NCI-H524 treated with DMSO at 0.1 percent for 48 hours (cell line): ENCODE results near the gene NDUFAF4.

Experiments
- DNase-seq: peaks from one replicate; lab custom pipeline; 2025; lab: John Stamatoyannopoulos, UW

Gene NDUFAF4

DNA sequence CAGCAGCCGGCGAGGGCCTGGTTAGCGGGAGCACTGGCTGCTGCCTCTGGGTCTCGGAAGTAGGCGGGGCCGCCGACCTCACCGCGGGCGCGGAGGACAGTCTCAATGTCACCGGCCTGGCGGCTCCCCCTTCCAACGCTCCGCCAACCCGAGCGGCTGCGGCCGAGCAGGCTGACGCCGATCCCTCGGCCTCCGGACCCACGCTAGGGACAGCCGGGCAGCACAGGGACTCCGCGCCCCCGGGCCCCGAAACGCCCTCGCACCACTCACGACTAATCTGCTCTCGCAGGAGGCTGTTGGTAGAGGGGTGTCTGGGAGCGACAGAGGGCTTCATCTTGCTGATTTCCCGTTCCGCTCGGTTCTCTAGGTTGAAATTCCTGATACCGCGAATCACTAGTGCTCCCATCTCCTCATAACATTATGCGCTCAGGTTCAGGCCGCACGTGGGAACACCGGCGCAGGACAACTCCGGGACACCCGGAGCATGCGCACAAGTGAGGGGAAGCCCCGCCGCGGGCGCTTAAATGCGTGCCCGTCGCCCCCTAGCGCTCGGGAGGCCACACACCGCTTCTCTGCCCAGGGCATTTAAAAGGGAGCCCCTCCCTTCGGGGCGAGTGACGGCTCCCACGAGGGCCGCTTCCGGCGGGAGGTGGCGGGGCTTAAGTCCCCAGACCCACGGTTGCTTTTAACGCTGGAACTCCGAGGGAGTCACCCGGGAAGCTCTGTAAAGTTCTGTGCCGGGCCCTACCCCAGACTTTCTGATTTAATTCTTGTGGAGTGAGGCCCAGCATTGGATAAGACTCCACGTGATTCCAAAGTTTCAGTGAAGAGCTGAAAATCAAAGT lies at the start of gene NDUFAF4:
Gene NDUFAF4 (minus strand): TSS at position 496 of the 845 bp plus-strand sequence. CDS start 90 bp downstream, at position 406.
- DNase-seq, result peak; percentile 67

DNA sequence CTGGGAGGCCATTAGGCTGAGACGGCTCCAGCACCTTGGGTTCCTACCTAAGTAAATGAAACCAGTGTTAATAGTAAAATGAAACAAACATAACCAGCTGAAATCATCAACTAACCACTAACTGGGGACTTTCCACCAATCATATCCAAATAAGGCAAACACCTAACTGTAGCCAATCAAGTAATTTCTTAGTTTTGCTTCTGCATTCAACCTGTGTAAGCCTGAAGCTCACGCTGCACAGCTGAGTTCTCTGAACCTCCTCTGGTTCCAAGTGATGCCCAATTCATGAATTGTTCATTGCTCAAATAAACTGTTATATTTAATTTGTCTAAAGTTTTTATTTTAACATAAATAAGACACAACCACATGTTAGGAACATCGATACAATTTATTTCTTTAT lies 49.4 kb upstream of the NDUFAF4 start:
- DNase-seq, result no peak

DNA sequence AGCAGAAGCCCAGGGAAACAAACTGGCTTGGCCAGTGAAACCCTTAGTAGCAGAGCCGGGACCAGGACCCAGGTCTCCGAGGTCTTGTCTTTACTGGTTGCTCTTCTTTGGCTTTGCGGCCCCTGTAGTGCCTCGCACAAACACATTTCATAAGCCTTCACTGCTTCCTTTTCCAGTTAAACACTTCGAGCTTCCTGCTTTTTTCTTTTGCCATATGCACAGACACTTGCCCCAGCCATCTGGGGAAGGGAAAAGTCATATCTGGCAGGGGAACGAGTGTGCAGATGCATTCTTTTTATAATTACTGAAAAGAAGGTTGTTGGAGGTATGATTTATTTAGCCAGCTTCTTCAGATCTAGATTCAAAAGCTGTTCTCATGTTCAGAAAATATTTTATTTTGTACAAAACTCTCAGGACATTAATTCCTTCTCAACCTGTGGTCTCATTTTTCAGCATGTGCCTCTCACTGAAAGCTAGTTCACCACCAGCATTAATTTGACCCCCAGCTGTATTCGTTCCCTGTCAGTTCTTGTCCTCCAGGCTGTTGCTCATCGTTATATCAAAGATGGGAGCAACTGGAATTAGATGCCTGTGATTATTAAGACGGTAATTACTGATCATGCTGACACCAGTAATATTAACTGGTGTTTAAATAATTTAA lies 46.0 kb upstream of the NDUFAF4 start:
- peak; percentile 10 for DNase-seq

DNA sequence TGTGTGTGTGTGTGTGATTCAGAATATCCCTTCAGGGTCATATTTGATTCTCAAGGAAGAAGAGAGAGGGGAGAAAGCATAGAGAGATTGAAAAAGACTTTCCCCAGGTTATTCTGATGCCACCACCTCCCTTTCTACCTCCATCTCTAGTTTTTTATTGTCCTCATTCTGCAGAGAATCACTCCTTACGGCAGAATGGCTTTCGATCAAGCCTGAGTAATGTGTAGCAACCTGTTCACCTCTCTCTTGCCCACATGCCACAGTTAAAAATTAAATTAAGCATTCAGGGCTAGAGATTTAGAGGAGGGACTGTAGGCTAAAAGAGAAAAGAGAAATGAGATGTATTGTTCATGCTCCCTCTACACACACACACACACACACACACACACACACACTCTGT lies 45.0 kb upstream of the NDUFAF4 start:
- DNase-seq, result no peak

DNA sequence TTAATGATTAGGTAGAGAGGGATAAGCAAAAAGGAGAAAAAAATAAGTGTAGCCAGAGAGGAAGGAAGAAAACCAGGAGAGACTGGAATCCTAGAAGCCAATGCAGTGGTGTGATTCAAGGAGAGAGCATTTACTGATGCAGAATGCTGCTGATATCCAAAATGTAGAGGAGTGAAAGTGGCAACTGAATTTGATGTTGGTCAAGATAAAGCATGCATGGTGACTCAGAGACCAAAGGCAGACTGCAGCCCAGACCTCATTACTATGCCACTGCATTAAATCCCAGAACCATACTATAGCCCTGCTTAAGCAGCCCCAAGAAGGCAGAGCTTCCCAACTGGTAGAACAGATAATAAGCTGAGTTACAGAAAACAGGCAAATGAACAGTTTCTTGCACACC lies 42.6 kb upstream of the NDUFAF4 start:
- no peak for DNase-seq

DNA sequence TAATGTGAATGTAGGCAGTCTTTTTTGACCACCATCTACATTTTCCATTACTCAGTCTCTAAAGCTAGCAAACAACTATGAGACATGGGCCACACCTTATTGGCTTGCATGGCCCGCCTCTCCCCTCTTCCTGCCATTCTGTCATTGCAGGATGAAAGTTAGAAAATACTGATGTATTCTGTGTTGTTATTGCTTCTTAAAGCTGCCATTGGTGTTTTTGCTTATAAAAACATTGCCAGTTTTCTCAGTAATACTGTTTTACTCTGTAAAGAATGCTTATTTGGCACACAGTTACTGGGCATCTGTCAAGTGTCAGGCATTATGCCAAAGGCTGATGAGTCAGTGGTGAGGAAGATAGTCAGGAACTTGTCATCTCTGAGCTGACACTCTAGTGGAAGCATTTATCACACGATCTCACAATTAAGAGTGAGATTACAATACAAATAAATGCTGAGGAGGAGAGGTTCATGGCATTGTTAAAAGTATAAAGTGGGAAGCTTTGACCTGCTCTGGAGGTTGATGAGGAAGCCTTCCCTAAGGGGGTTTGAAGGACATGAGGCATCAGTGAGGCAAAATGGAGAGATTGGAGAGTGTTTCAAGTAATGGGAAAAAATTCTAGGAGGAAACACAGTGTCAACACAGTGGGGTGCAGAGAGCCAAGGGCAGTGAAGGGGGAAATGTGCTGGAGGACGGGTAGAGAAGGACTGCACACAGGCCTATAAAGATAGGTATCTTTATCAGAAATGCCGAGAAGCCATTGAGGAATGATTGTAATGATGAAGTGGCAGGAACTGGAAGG lies 41.5 kb upstream of the NDUFAF4 start:
- DNase-seq, result no peak

DNA sequence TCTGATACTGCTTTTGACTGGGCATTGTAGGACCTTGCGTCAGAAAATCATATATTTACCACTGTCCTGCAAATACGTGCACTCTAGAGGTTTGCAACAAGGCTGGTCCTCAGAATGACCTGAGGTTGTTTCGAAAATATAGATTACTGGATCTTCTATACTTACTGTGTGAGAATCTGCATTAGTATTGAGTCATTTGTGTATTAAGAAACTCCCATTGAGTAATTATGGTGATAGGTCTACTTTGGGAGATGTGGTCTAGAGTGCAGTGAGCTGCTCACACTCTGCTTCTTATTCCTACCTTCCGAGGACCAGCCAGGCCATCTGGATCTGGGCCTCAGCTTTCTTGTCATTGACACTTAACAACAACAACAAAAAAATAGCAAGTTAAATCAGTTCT lies 36.4 kb upstream of the NDUFAF4 start:
- DNase-seq, result no peak

DNA sequence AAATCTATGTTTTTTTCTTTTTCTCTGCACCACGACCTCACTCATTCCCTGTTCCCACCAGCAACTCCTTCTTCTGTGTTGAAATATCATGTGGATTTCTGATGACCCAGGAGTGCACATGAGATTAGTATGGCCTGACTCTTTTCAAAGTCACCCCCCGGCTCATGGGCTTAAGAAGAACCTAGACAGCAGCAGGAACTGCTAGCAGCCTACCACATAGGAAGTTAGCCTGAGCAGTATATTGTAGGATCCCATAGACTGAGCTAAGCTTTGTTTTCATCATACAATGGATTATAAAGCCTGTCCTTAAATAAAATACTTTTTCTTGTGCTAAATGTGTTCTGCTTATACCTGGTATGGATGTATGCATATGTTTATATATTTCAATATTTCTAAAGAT lies 33.5 kb upstream of the NDUFAF4 start:
- no peak for DNase-seq

DNA sequence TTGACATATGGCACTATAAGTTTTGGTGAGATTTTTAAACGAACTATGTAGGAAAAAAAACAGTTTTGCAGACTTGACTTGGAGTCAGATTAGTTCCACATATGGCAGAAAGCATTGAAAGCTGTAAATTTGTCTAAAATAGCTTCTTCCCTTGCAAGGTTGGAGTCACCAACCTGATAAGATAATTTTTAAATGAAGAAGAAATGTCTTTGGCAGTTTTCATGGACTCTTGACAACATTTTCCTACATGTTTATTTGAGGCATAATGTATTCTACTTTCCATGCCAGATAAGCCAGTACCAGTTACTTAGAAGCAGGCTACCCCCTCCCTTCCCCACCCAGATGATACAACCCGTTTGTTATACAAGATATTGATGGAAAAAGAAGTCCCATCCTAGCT lies 32.0 kb upstream of the NDUFAF4 start:
- no peak for DNase-seq

DNA sequence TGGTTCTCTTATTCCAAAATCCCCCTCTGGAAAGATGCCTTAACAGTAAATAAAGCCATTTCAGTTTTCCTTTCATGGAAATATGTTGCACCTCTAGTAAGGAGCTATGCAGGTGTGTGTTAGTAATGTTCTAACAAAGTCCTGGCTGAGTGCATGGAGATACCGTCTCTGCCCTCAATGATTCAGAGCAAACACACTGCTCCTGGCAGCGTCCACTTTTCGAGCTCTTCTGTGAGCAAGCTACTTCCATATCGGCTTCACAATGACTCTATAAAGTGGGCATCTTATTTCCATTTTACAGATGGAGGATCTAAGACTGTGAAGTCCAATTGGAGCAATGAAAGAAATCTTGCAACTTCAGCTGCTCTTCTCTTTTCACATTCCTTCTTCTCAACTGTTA lies 30.0 kb upstream of the NDUFAF4 start:
- DNase-seq, result no peak

DNA sequence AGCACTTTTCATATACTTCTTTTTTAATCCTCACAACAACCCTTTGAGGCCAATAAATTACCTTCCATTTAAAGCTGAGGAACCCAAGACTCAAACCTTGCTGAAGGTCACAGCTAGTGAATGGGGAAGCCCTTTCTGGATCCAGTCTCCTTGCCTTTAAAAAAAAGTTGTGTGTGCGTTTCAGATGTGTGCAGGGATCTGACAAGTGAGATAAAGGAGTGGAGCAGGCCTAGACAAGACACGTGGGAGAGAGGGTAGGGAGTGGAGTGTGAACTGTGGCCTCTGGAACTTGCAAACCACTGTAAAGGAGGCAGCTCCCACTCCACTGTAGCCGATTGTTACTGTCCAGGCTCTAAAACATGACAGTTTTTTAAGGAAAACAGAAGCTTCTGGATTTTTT lies 28.7 kb upstream of the NDUFAF4 start:
- DNase-seq, result no peak

DNA sequence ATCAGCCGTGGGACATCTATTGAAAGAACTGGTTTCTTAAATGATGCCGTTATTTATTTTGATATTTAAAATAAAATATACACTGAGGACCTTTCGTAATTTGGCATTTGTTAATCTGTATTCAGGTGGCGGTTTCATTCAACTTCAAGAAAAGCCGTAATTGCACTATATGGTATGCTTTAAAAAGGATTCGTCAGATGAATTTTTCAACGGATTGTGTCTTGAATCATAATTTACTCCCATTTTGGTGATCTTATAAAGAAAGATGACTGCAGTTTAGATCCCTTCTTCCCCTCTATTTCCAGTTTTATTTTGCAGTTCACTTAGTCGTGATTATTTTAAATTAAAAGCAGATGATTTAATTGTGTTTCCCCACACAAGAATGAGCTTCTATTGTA lies 27.6 kb upstream of the NDUFAF4 start:
- DNase-seq, result no peak

DNA sequence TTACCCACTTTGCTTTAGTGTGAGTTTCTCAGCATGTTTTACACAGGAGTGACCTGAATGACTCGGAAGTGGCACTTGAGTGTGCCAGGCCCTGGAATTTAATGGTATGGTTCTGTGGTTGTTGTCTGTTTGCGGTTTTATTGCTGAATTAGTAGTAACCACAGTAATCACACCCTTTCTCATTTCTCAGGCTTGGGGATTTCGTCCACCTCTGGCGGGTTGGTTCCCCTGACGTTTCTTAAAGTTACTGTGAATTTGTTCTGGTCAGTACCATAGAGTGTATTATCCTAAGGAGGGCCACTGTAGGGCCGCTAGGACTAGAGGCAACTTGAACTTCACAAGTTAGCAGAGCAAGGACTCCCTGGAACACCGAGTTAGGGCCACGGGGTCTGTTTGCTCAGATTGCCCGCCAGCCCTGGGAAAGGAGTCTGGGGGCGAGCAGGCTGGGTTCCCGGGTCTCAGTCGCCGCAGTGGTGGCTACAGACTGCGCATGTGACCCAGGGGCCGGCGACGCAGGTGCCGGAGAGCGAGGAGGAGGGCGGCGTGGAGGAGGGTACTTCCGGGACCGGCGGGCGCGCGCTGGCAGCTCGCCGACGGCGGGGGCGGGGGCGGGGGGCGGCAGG lies 26.3 kb upstream of the NDUFAF4 start:
- DNase-seq, result no peak

DNA sequence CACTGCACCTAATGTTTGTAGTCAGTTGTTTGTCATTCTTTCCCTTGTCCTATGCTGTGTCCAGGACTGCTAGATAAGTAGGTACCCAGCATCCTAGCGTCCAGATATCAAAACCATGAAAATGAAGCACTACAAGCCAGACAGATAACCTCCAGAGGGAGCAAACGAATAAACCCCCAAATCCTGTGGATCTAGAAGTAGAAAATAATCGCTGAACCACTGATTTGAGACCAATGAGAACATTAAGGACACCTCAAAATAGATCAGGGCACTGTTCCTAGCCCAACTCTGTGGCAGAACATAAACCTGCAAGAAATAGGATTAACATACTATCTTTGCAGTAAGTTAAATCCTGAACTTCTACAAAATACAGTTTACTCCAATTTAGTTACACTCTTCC lies 25.7 kb upstream of the NDUFAF4 start:
- DNase-seq, result no peak

DNA sequence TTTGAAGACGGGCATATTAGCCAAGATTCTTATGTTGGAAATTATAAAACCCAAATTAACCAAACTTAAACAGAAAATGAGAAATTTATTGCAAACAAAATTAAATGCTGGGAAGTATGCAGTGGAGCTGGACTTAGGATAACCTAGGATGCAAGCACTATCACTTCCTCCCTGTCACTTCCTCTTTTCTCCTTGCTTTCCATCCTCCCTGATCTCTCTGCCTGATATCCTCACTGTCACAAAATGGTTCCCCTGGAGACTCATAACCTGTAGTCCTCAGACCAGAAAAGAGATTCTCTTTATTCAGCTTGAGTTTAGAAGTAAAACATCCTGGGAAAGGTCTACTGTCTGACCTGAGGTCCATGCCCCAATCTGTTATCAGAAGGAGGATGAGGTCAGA lies 19.4 kb upstream of the NDUFAF4 start:
- DNase-seq, result no peak

DNA sequence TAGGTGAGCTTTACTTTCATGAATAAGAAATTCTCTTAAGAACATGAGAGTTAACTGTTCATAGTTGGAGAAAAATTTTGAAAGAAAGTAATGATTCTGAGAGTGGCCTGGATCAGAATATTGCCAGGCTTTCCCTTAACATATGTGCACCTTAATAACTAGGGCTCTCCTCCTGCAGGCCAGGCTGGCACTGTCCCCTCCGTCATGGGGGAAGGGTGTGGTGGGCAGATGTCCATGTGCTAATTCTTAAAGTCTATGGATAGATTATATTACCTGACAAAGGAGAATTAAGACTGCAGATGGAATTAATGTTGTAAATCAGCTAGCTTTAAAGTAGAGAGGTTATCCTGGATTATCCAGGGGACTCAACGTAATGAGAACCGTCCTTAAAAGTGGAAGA lies 15.9 kb upstream of the NDUFAF4 start:
- peak; percentile 94 for DNase-seq

DNA sequence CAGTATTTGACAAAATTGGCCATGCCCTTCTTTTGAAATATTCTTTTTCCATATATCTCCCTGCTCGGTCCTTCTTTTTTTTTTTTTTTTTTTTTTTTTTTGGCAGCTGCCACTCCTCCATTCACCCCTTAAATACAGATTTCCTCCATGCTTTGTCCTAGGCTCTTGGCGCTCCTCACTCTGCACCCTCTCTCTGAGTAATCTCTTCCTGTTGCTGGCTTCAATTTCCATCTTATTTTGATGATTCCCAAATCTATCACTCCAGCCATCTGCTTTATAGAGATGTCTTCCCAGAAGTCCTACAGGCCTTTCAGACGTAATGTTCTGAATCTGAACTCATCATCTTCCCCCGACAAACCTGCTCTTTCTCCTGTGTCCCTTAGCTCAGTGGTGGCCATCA lies 14.1 kb upstream of the NDUFAF4 start:
- DNase-seq, result no peak

DNA sequence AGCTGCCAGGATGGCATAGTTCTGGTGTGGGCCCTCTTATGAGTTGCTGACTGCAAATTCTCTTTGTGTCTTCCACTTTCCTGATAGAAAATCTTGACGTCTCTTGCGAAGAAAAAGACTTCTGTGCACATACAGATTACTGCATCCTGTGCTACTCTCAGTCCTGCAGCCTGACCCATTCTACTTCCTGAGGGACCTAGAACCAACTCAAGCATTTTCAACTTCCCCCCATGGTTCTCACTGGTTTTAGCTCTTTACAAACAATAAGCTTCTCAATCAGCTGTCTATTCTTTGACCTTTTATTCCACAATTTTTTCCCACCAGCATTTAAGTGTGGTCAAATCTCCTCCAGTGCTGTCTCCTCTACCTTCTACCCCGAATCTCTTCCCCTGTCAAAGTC lies 13.5 kb upstream of the NDUFAF4 start:
- DNase-seq, result no peak

DNA sequence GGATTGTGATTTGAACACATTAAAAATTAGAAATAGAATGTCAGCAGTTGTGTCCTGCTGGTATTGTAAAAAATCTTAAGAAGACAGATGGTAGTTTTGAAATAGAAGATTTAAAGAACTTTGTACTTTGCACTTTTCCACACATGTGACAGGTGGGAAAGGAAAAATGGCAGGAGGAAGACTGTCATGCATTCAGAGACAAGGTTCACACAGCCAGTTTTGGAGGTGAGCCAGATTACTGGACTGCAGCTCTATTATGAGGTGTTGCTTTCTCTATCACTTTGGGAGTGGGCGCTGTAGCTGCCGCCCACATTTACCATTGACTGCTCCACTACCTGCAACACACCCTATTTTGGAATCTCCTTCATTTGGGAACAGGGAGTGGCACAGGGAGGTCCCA lies 12.1 kb upstream of the NDUFAF4 start:
- DNase-seq, result no peak

DNA sequence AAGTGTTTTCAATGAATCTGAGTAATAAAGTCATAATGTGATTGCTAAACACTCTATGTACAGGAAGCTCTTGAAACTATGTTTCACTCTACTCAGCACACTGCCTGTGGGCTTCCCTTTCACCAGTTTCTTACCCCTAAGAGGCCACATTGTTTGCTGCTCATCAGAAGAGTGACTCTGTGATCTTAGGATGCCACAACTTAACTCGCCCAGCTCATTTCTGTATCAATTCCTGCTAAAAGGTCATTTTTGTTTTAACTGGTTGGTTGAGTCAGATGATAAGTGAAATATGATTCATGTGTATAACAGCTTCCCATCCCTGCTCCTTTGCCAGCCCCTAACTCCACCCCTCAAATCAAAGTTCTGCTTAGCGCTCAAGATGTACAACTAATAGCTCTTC lies 9.8 kb upstream of the NDUFAF4 start:
- DNase-seq, result no peak

DNA sequence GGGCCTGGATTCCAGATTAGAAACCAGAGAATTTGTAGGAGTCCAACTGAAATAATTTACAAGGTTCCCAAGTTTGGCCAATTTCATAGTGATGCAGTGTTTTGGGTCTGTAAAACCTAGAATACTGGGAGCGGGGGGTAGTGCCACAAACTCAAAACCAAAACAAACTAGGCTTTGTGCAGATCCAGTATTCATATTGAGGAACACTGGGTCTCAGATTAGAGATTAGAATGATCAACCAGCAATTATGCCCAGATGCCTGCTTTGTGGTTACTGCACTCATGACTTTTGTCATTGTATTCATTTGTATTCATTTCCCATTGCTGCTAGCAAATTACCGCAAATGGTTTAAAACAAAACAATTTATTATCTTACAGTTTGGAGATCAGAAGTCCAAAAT lies 3.2 kb upstream of the NDUFAF4 start:
- DNase-seq, result no peak

DNA sequence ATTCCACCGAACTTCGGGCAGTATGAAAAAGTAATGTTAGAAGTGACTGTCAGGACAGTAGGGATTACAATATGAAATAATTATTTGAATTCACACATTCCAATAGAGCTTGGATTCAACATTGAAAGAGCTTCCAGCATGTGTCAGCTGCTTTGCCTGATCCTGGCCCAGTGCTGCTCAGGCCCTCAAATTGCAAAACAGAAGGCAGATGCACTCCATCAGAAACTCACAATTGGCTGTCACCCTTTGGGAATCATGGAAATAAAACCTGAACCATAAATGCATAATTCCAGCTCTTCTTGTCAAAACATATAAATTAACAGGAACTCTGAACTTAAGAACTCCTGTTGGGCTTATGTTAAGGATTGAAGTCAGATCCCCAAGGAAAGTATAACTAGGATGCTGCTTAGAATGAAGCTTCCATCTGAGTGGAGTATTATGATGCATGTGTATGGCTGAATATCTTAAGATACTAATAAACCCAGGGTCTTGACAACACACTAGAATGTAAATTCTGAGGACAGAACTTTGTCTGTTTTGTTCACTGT lies 1.8 kb upstream of the NDUFAF4 start:
- no peak for DNase-seq
